ENCODE data around the gene STK16.
"Not testable (repeated sequence)": the region's sequence is repeated elsewhere in the genome, so short reads cannot be mapped to it uniquely, and the experiment has no call there.

The STK16 gene

GRCh38 chr2:219245148-219245898 lies at the start of gene STK16, which contains the start of gene GLB1L:
TSS of gene STK16 (plus strand) at chr2:219245479. CDS start at chr2:219246000, 521 bp downstream.
TSS of gene GLB1L (minus strand) at chr2:219245444. CDS start at chr2:219243573, 1,871 bp downstream.
- Histone ChIP-seq H3K4me1 (ENCODE audit: control insufficient read depth in 1 of 2, insufficient read depth in 2 of 2, low read length in 2 of 2) (peaks cover 29 to 47% of the 10 kb centered on the region in 2 donors), H3K4me3 (ENCODE audit: low read depth in 1 of 2, low read length in 2 of 2) (peak within 1 kb of the TSS; percentile 83 to 87), H3K9me3 (ENCODE audit: control insufficient read depth in 1 of 2, low read length in 2 of 2) (no peaks in the 10 kb centered on the region), H3K27ac (ENCODE audit: low read length) (peak within 1 kb of the TSS; percentile 95), H3K27me3 (ENCODE audit: low read depth, low read length) (no peaks in the 10 kb centered on the region), H3K36me3 (ENCODE audit: control insufficient read depth in 1 of 2, insufficient read depth in 2 of 2, low read length in 2 of 2) (peaks cover 14 to 28% of the 10 kb centered on the region in 2 donors)

DNA sequence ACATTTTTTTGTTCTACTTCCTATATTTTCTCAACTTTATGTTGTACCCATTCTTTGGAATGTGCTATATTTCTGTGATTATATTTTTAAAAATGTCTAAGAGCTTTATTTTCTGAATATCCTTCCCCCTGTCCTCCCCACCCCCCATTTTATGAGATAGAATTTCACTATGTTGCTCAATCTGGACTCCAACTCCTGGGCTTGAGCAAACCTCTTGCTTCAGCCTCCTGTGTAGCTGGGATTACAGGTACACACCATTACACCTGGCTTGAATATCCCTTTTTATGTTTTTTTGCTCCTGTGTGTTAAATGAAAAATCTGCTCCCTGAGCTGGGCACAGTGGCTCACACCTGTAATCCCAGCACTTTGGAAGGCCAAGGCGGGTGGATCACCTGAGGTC lies 47.9 kb upstream of the STK16 start:
- Histone ChIP-seq H3K36me3 (ENCODE audit: control insufficient read depth in 1 of 2, insufficient read depth in 2 of 2, low read length in 2 of 2) (no peaks in the 10 kb centered on the region), H3K27me3 (ENCODE audit: low read depth, low read length) (peaks cover 4% of the 10 kb centered on the region), H3K4me3 (ENCODE audit: low read depth in 1 of 2, low read length in 2 of 2) (no peak overlapping the region), H3K27ac (ENCODE audit: low read length) (no peak overlapping the region), H3K4me1 (ENCODE audit: control insufficient read depth in 1 of 2, insufficient read depth in 2 of 2, low read length in 2 of 2) (no peaks in the 10 kb centered on the region), H3K9me3 (ENCODE audit: control insufficient read depth in 1 of 2, low read length in 2 of 2) (no peaks in the 10 kb centered on the region)

DNA sequence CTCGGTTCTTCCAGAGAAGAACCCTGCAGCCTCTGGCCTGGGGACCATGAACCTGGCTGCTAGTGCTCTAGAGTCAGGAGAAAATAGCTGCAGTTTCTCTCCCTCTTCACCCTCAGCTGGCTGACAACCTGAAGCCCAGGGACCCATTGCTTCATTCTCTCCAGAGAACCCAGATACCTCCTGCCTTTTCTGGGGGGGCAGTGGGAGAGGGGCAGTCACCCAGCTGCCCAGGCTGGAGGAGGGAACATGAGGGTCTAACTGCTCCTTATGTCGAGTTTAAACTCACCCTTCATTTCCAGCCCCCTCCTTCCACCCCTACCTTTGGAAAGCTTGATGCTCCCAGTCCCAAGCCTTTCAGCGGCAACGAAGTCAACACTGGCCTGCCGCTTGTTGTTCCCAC lies 46.3 kb upstream of the STK16 start:
- H3K4me1 ChIP-seq (ENCODE audit: control insufficient read depth in 1 of 2, insufficient read depth in 2 of 2, low read length in 2 of 2): no peaks in the 10 kb centered on the region
- H3K9me3 ChIP-seq (ENCODE audit: control insufficient read depth in 1 of 2, low read length in 2 of 2): no peaks in the 10 kb centered on the region
- H3K36me3 ChIP-seq (ENCODE audit: control insufficient read depth in 1 of 2, insufficient read depth in 2 of 2, low read length in 2 of 2): no peaks in the 10 kb centered on the region
- H3K27me3 ChIP-seq (ENCODE audit: low read depth, low read length): peaks cover 4% of the 10 kb centered on the region
- no peak overlapping the region for H3K27ac ChIP-seq (ENCODE audit: low read length)
- no peak overlapping the region for H3K4me3 ChIP-seq (ENCODE audit: low read depth in 1 of 2, low read length in 2 of 2)

GRCh38 chr2:219199470-219200211 lies 45.6 kb upstream of the STK16 start:
- Histone ChIP-seq H3K4me1 (ENCODE audit: control insufficient read depth in 1 of 2, insufficient read depth in 2 of 2, low read length in 2 of 2) (no peaks in the 10 kb centered on the region), H3K9me3 (ENCODE audit: control insufficient read depth in 1 of 2, low read length in 2 of 2) (no peaks in the 10 kb centered on the region), H3K27ac (ENCODE audit: low read length) (no peak overlapping the region), H3K36me3 (ENCODE audit: control insufficient read depth in 1 of 2, insufficient read depth in 2 of 2, low read length in 2 of 2) (no peaks in the 10 kb centered on the region), H3K27me3 (ENCODE audit: low read depth, low read length) (peaks cover 4% of the 10 kb centered on the region), H3K4me3 (ENCODE audit: low read depth in 1 of 2, low read length in 2 of 2) (no peak overlapping the region)

DNA sequence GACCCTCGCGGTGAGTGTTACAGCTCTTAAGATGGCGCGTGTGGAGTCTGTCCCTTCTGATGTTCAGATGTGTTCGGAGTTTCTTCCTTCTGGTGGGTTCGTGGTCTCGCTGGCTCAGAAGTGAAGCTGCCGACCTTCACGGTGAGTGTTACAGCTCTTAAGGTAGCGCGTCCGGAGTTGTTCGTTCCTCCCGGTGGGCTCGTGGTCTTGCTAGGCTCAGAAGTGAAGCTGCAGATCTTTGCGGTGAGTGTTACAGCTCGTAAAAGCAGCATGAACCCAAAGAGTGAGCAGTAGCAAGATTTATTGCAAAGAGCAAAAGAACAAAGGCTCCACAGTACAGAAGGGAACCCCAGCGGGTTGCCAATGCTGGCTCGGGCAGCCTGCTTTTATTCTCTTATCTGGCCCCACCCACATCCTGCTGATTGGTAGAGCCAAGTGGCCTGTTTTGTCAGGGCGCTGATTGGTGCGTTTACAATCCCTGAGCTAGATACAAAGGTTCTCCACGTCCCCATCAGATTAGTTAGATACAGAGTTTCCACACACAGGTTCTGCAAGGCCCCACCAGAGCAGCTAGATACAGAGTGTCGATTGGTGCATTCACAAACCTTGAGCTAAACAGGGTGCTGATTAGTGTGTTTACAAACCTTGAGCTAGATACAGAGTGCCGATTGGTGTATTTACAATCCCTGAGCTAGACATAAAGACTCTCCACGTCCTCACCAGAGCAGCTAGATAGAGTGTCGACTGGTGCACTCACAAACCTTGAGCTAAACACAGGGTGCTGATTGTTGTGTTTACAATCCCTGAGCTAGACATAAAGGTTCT lies 44.6 kb upstream of the STK16 start:
- H3K4me1 ChIP-seq (ENCODE audit: control insufficient read depth in 1 of 2, insufficient read depth in 2 of 2, low read length in 2 of 2); H3K9me3 ChIP-seq (ENCODE audit: control insufficient read depth in 1 of 2, low read length in 2 of 2); H3K27ac ChIP-seq (ENCODE audit: low read length); H3K4me3 ChIP-seq (ENCODE audit: low read depth in 1 of 2, low read length in 2 of 2); H3K27me3 ChIP-seq (ENCODE audit: low read depth, low read length); H3K36me3 ChIP-seq (ENCODE audit: control insufficient read depth in 1 of 2, insufficient read depth in 2 of 2, low read length in 2 of 2): not testable (repeated sequence)

DNA sequence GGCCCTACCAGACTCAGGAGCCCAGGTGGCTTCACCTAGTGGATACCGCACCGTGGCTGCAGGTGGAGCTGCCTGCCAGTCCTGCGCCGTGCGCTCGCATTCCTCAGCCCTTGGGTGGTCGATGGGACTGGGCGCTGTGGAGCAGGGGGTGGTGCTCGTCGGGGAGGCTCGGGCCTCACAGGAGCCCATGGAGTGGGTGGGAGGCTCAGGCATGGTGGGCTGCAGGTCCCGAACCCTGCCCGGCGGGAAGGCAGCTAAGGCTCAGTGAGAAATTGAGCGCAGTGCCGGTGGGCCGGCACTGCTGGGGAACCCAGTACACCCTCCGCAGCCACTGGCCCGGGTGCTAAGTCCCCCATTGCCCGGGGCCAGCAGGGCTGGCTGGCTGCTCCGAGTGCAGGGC lies 43.9 kb upstream of the STK16 start:
- H3K4me1 ChIP-seq (ENCODE audit: control insufficient read depth in 1 of 2, insufficient read depth in 2 of 2, low read length in 2 of 2); H3K27ac ChIP-seq (ENCODE audit: low read length); H3K4me3 ChIP-seq (ENCODE audit: low read depth in 1 of 2, low read length in 2 of 2); H3K27me3 ChIP-seq (ENCODE audit: low read depth, low read length); H3K36me3 ChIP-seq (ENCODE audit: control insufficient read depth in 1 of 2, insufficient read depth in 2 of 2, low read length in 2 of 2); H3K9me3 ChIP-seq (ENCODE audit: control insufficient read depth in 1 of 2, low read length in 2 of 2): not testable (repeated sequence)

DNA sequence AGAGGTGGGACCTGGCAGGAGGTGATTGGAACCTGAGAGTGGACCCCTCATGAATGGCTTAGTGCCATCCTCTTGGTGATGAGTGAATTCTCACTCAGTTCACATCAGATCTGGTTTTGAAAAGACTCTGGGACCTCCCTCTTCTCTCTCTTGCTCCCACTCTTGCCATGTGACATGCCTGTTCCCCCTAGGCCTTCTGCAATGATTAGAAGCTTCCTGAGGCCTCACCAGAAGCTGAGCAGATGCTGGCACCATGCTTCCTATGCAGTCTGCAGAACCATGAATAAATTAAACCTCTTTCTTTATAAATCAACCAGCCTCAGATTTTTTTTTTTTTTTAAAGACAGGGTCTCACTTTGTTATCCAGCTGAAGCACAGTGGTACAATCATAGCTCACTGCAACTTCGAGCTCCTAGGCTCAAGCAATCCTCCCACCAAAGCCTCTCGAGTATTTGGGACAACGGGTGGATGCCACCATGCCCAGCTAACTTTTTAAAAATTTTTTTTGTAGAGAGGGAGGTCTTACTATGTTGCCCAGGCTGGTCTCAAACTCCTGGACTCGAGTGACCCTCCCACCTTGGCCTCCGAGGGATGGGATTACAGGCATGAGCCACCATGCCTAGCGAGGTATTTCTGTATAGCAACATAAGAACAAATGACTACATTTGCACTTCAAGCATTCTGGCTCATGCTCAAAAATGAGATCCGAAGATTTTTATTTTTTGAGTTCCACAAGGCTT lies 40.7 kb upstream of the STK16 start:
- H3K27ac ChIP-seq (ENCODE audit: low read length): no peak overlapping the region
- peaks cover 12 to 15% of the 10 kb centered on the region in 2 donors for H3K4me1 ChIP-seq (ENCODE audit: control insufficient read depth in 1 of 2, insufficient read depth in 2 of 2, low read length in 2 of 2)
- no peak overlapping the region for H3K4me3 ChIP-seq (ENCODE audit: low read depth in 1 of 2, low read length in 2 of 2)
- H3K36me3 ChIP-seq (ENCODE audit: control insufficient read depth in 1 of 2, insufficient read depth in 2 of 2, low read length in 2 of 2): peaks cover 7 to 15% of the 10 kb centered on the region in 2 donors
- no peaks in the 10 kb centered on the region for H3K27me3 ChIP-seq (ENCODE audit: low read depth, low read length)
- H3K9me3 ChIP-seq (ENCODE audit: control insufficient read depth in 1 of 2, low read length in 2 of 2): no peaks in the 10 kb centered on the region

GRCh38 chr2:219205165-219205538 lies 40.1 kb upstream of the STK16 start:
- H3K27ac ChIP-seq (ENCODE audit: low read length): no peak overlapping the region
- H3K9me3 ChIP-seq (ENCODE audit: control insufficient read depth in 1 of 2, low read length in 2 of 2): no peaks in the 10 kb centered on the region
- peaks cover 7 to 20% of the 10 kb centered on the region in 2 donors for H3K36me3 ChIP-seq (ENCODE audit: control insufficient read depth in 1 of 2, insufficient read depth in 2 of 2, low read length in 2 of 2)
- no peaks in the 10 kb centered on the region for H3K27me3 ChIP-seq (ENCODE audit: low read depth, low read length)
- peaks cover 12 to 15% of the 10 kb centered on the region in 2 donors for H3K4me1 ChIP-seq (ENCODE audit: control insufficient read depth in 1 of 2, insufficient read depth in 2 of 2, low read length in 2 of 2)
- no peak overlapping the region for H3K4me3 ChIP-seq (ENCODE audit: low read depth in 1 of 2, low read length in 2 of 2)

GRCh38 chr2:219205981-219206327 lies 39.3 kb upstream of the STK16 start:
- Histone ChIP-seq H3K9me3 (ENCODE audit: control insufficient read depth in 1 of 2, low read length in 2 of 2) (no peaks in the 10 kb centered on the region), H3K27me3 (ENCODE audit: low read depth, low read length) (no peaks in the 10 kb centered on the region), H3K4me3 (ENCODE audit: low read depth in 1 of 2, low read length in 2 of 2) (peak overlapping the region; percentile 61 to 70), H3K4me1 (ENCODE audit: control insufficient read depth in 1 of 2, insufficient read depth in 2 of 2, low read length in 2 of 2) (peaks cover 12 to 15% of the 10 kb centered on the region in 2 donors), H3K36me3 (ENCODE audit: control insufficient read depth in 1 of 2, insufficient read depth in 2 of 2, low read length in 2 of 2) (peaks cover 7 to 28% of the 10 kb centered on the region in 2 donors), H3K27ac (ENCODE audit: low read length) (peak overlapping the region; percentile 92)

- H3K4me3 ChIP-seq (ENCODE audit: low read depth in 1 of 2, low read length in 2 of 2): peak within 1 kb of the TSS; percentile 61 to 70
- peaks cover 12 to 15% of the 10 kb centered on the region in 2 donors for H3K4me1 ChIP-seq (ENCODE audit: control insufficient read depth in 1 of 2, insufficient read depth in 2 of 2, low read length in 2 of 2)
- H3K27ac ChIP-seq (ENCODE audit: low read length): peak within 1 kb of the TSS; percentile 92
- no peaks in the 10 kb centered on the region for H3K9me3 ChIP-seq (ENCODE audit: control insufficient read depth in 1 of 2, low read length in 2 of 2)
- peaks cover 7 to 30% of the 10 kb centered on the region in 2 donors for H3K36me3 ChIP-seq (ENCODE audit: control insufficient read depth in 1 of 2, insufficient read depth in 2 of 2, low read length in 2 of 2)
- no peaks in the 10 kb centered on the region for H3K27me3 ChIP-seq (ENCODE audit: low read depth, low read length)
Observed at GRCh38 chr2:219206328-219207133, 38.7 kb upstream of the STK16 start, which contains the start of gene ZFAND2B. TSS of gene ZFAND2B (plus strand) at chr2:219206782. CDS start at chr2:219206988, 206 bp downstream.
